Breast epithelium (tissue), 3 donors: ENCODE data around the gene NR1H2.

Experiments
- POLR2A ChIP-seq: fragments of 450-650 bp; IDR thresholded peaks from one replicate; pipeline ENCODE4 v1.6.1; 2016; ENCODE audit warnings: antibody characterized with exemption, mild to moderate bottlenecking, moderate library complexity
- POLR2AphosphoS5 ChIP-seq, 3 donors: sonication (generic); formaldehyde crosslinking; IDR thresholded peaks; one replicate each; pipeline ENCODE4 v1.6.1; 2017; ENCODE audit warnings: antibody characterized with exemption in 3 of 3
- TF ChIP-seq, protein P1 (sequence below), 3 donors: fragments of 450-650 bp; IDR thresholded peaks; one replicate each; pipeline ENCODE4 v1.5.1; 2016 to 2017; ENCODE audit warnings: antibody characterized with exemption in 3 of 3, mild to moderate bottlenecking in 3 of 3, moderate library complexity in 3 of 3

DNA sequence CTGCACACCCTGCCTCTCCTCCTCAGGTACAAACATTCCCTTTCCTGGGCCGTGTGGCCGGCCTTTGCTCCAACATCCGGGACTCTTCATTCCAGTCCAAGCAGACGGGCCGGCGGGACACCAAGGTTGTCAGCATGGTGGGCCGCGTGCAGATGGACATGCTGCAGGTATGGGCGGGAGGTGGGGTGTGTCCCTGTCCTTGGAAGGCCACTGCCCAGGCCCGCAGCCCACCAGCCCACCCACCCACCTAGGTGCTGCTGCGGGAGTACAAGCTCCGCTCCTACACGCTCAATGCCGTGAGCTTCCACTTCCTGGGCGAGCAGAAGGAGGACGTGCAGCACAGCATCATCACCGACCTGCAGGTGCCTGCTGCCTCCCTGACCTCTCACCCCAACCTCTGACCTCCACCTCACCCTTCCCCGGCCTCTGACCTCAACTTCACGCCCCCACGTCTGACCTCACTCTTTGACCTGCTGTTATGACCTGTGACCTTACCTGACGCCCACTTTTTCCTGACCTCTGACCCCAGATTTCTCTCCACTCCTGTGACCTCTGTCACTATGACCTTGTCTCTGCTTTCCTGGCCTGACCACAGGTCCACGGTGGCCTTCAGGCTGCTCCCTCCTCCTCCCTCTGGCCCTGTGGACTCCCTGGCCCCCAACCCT, 30.0 kb downstream of the NR1H2 start:
- TF ChIP-seq, protein P1, sequence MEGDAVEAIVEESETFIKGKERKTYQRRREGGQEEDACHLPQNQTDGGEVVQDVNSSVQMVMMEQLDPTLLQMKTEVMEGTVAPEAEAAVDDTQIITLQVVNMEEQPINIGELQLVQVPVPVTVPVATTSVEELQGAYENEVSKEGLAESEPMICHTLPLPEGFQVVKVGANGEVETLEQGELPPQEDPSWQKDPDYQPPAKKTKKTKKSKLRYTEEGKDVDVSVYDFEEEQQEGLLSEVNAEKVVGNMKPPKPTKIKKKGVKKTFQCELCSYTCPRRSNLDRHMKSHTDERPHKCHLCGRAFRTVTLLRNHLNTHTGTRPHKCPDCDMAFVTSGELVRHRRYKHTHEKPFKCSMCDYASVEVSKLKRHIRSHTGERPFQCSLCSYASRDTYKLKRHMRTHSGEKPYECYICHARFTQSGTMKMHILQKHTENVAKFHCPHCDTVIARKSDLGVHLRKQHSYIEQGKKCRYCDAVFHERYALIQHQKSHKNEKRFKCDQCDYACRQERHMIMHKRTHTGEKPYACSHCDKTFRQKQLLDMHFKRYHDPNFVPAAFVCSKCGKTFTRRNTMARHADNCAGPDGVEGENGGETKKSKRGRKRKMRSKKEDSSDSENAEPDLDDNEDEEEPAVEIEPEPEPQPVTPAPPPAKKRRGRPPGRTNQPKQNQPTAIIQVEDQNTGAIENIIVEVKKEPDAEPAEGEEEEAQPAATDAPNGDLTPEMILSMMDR (IDR thresholded peaks at IDR 0.05), result no peak
- TF ChIP-seq POLR2AphosphoS5 (IDR thresholded peaks at IDR 0.05) (no peak), POLR2A (no peak)
